ENCODE measurements around the gene PRR16.
"Not testable (repeated sequence)": the region's sequence is repeated elsewhere in the genome, so short reads cannot be mapped to it uniquely, and the experiment has no call there.

Gene PRR16

DNA sequence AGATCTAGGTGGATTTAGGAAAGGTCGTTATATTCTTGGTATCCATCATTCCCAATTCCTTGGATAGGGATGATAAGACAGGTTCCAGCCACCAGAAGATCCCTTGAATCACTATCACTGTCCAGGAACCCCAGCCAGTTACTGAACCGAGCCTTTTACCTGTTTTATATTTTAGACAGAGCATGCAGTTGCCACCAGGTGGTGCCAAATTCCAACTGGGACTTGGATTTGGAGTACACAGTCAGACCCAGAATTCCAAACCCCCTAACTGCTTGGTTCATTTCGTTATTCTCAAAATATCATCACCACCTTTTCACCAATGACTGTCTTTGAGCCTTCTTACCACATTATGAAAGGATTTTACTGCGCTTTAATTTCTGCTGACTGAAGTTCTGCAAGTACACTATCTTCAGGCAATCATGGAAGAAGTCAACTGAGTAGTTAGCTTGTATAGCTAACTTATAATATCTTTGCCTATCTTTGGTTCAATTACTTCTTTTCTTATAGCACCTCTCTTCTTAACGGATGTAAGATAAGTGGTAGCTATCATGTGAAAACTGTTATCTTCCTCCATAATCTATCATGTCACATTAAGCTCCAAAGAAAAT, 191.8 kb downstream of the PRR16 start:
- DNase-seq (ENCODE audit: low read depth in 2 of 2), result no peak

DNA sequence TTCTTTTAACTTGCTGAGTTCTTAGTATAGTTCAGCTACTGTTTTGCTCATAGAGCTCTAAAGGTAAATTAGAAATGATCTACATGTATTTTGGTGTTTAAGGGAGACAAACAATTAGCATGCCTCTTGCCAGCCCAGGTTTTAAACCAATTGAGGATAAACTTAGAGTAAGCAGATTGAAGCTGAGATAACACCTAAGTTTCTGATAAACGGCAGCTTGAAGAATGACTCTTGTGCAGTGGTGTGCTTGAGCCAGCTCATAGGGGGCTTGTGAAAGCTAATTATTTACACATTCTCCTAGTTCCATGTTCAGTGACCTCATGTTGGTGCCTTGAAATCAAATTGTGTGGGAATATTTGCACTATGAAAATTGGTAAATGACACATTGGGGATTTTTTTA, 193.0 kb downstream of the PRR16 start:
- no peak for DNase-seq (ENCODE audit: low read depth in 2 of 2)

DNA sequence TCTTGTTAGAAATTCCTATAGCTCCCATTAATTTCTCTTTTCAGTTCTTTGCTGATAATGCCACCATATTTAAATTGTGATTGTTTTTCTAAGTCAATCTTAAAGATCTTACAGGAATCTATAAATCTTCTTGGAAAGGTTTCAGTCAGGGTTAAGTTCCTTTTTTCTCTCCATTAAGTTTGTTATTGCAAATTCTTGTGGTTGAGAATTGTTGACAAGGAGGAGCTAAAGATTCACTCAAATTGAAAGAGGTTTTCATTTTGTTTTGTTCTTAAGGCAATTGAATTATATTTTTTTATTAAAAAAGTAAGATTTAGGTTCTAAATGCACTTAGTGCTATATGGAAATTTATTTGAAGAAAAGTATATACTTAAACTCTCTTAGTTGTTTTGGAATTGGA, 213.4 kb downstream of the PRR16 start:
- DNase-seq (ENCODE audit: low read depth in 2 of 2), result no peak

DNA sequence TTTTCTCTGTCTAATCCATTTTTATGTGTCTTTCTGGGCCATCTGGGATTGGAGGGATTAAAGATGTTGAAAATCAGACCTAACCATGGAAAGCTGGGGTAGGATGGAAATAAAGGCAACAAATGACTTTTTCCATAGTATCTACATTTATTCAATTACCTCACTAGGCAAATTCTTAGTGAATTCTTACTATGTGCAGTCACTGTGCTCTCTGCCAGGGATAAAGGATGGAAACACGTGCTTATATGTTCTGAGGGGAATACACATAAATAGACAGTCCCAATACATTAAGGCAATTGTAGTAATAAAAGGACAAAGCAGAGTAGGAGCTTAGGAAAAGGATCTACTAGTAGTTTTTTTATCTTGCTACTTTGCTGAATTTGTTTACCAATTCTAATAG, 214.2 kb downstream of the PRR16 start:
- no peak for DNase-seq (ENCODE audit: low read depth in 2 of 2)

DNA sequence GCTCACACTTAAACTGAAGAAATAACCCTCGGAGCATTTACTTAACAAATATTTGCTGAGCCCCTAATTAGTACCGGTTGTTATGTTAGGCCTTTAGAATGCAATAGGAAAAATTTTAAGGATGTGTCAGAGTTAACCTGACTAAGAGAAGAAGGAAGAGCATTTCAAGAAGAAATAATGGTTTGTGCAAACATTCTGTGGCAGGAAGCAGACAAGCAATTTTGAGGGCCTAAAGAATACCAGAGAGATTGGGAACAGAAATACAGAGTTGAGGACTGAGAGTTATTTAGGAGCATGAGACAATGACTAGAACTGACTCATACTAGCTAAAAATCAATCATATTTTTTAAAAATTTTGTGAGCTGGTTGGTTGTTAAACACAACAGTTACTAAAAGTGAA, 218.8 kb downstream of the PRR16 start:
- DNase-seq (ENCODE audit: low read depth in 2 of 2), result no peak

DNA sequence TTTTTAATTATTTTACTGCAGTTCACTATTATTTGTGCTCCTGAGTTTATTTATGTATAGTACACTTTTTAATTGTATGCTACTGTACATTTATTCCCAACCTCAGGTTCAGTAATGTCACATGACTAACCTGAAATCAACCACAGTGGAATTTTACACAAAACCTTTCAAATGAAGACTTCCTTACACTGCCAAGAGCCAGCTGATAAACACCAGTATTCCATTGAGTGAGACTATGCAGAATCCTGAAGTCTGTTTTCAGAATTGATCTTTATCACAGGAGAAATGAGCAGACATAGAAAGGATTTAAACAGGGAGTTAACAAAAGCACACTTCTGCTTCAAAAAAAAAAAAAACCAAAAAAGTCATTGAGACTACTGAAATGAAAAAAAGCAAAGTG, 219.5 kb downstream of the PRR16 start:
- no peak for DNase-seq (ENCODE audit: low read depth in 2 of 2)

DNA sequence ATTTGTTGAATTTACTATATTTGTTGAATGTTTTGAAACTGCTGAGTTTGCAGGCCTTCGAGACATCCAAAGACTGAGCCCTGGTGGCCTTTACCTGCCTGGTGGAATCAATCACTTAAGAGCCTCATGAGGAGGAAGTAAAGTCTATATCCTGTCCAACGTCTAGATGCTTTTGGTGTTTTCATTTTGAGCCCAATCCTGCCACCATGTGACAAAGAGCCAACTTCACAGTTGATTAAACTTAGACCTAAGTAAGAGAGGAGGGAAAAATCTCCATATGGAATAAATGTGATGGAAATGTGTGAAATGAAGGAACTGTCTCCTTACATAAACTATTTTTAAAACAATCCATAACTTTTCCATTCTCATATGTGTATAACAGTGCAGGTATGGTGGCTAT, 220.1 kb downstream of the PRR16 start:
- DNase-seq (ENCODE audit: low read depth in 2 of 2), result no peak

DNA sequence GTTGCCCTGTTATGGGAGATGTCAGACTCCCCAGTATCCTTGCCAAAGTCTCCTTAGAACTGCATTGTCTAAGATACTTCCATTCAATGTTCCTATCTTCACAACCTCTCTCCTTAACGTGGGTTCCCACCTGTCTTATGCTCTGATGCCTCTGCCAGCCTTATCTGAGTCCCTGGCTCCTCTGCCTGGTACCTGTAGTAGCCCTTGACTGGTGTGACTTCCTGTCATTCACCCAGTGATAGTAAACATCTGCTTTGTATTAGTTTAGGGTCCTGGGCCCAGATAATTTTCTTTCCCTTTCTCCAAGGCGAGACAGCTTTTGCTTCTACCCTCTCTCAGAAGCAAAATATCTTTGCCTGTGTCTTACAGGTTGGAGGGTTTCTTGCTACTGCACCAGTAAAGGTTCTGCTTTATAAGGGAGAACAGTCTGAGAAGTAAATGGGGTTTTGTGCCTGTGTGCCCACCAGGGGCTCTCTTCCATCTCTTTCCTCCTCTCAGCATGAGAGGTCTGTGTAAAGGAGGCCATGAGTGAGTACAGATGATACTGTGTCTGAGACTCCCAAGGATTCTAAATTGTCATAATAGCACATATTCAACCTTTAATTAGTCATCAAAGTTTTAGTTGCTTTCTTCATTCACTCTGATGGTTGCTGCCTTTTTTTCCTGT, 220.8 kb downstream of the PRR16 start:
- no peak for DNase-seq (ENCODE audit: low read depth in 2 of 2)

DNA sequence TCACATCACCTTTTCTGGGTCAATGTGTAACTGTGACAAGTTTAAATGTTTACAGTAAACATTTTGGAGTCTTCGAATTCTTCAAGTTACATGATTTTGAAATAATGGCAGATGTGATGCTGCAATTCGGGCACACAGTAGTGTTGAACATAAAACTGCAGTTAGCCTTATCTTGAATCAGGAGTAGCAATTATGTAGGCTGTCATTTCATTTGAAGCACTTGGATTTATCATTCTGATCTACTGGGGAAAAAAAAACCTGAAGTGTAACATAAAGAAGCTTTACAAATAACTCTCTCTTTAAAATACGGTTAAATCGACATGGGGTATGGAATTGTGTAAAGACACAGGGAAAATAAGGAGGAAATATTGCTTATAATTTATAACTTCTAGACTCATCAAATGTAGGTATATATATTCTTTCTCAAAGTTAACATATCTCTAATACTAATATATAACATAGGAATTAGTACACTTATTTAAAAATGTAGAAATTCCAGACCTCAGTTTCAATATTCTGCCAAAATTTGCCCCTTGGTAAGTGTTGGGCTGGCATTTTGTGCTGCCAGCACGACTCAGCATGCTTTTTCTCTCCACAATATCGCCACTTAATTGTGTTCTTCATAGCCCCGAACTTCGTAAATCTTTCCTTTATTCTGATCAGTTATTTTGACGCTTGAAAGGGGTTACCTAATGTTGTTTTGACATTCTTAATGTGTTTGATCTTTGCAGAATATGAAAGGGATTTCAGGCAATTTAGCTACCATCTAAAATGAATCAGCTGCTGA, 226.7 kb downstream of the PRR16 start:
- DNase-seq (ENCODE audit: low read depth in 2 of 2), result no peak

DNA sequence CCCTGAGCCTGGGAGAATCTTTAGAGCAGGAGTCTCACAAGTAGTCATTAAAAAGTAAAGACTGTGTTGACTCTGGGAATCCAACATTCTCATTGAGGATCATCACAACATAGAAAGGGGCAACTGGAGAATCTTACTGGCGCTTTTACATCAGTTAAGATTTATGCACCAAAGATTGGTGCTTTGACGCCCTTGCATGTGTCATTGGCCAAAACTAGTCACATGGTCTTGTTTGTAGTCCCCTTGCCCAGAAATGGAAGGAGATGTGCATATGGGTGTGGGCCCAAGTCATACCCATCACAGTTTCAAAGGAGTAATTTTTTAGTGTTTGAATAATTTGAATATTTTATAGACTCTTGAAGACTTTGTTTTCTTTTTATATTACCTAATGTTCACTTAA, 228.2 kb downstream of the PRR16 start:
- DNase-seq (ENCODE audit: low read depth in 2 of 2), result no peak

DNA sequence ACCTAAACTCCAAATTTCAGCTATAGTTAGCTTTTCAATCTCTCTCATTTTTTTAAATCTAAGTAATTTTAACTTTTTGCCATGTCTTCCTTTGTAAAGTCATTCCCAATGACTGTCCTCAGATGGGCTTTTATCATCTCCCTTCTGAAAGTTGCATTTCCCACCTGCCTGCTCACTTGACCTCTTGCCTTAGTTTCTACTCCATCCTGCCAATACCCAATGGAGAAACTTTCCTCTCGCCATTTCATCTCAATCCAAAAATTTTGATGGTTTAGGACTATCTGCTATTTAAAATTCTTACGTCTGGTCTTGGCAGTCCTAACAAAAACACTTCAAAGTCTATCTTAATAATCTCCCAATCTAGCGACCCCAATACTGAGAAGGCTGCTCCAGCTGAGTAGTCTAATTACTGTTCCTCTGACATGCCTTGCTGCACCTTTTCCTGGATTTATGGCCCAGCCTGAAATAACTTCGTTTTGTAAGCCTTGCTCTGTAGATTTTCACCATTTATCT, 231.3 kb downstream of the PRR16 start:
- no peak for DNase-seq (ENCODE audit: low read depth in 2 of 2)

DNA sequence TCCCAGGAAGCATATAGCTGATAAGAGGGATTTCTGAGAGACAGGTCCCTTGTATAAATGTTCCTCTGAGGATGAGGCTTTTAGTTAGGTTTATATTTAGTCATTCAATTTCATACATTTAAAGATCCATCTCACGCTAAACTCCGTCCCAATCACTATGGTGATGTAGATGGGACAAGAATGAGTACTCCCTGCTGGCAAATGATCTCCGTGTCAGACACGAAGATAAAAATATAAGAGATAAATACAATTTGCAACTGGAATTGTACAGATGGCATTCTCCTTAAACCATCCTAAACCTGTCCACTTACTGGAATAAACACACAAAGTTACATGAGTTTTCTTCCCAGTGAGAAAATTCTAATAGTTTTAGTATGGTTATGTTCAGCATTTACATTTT, 233.0 kb downstream of the PRR16 start:
- no peak for DNase-seq (ENCODE audit: low read depth in 2 of 2)

DNA sequence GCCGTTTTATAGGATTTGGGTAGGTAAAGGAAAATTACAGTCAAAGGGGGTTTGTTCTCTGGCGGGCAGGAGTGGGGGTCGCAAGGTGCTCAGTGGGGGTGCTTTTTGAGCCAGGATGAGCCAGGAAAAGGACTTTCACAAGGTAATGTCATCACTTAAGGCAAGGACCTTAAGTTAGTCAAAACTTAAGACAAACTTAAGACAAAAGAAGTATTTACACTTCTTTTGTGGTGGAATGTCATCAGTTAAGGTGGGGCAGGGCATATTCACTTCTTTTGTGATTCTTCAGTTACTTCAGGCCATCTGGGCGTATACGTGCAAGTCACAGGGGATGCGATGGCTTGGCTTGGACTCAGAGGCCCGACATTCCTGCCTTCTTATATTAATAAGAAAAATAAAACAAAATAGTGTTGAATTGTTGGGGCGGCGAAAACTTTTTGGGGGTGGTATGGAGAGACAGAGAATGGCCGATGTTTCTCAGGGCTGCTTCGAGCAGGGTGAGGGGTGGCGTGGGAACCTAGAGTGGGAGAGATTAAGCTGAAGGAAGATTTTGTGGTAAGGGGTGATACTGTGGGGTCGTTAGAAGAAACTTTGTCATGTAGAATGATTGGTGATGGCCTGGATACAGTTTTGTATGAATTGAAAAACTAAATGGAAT, 233.7 kb downstream of the PRR16 start:
- DNase-seq (ENCODE audit: low read depth in 2 of 2), result not testable (repeated sequence)

DNA sequence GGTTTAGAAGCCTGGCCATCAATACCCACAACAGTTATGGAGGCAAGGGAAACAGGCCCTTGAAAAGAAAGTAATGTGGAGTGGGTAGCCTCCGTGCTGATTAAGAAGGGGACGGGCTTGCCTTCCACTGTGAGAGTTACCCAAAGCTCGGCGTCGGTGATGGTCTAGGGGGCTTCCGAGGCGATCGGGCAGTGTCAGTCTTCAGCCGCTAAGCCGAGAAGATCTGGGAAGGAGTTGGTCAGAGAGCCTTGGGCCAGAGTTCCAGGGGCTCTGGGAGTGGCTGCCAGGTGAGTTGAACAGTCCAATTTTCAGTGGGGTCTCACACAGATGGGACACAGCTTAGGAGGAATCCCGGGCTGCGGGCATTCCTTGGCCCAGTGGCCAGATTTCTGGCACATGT, 236.6 kb downstream of the PRR16 start:
- DNase-seq (ENCODE audit: low read depth in 2 of 2), result not testable (repeated sequence)

DNA sequence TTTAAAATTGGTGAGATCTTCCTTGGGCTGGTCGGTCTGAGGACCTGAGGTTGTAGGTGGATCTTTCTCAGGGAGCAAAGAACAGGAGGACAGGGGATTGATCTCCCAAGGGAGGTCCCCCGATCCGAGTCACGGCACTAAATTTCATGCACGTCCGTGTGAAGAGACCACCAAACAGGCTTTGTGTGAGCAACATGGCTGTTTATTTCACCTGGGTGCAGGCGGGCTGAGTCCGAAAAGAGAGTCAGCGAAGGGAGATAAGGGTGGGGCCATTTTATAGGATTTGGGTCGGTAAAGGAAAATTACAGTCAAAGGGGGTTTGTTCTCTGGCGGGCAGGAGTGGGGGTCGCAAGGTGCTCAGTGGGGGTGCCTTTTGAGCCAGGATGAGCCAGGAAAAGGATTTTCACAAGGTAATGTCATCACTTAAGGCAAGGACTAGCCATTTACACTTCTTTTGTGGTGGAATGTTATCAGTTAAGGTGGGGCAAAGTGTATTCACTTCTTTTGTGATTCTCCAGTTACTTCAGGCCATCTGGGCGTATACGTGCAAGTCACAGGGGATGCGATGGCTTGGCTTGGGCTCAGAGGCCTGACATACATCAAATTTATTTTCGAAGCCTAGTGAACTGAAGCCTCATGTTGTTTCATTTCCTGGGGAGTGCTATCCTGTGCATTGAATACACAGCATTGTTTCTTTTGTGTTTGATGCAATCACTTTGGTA, 238.9 kb downstream of the PRR16 start:
- DNase-seq (ENCODE audit: low read depth in 2 of 2), result not testable (repeated sequence)

DNA sequence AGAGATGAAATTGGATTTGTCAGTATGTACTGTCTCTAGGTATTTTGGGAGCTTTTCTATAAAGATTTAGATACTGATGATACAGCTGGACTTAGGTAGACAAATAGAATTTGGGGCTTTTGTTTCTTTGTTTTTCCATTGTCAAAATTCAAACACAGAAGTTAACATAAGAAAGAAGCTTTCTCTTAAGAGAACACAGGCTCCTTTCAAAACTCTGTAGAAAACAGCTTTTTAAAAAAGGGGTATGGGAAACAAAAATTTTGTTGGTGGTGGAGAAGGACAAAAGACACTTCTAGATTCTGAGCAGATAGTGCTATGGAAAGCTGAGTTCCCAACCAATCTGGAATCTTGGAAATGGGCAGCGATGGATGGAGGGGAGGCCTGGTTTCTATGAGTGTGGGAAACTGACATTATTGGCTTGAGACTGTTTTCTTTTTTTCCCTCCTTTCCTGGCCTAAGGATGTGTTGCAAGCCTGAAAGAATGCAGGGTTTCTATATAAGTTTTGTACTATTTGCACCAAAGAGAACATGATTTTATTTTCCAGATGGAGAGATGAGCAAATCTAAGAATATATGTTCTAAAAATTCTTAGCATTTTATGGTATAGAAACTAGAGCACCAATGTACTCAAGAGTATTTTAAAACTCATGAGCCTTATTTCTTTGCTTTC, 240.0 kb downstream of the PRR16 start:
- DNase-seq (ENCODE audit: low read depth in 2 of 2), result no peak

DNA sequence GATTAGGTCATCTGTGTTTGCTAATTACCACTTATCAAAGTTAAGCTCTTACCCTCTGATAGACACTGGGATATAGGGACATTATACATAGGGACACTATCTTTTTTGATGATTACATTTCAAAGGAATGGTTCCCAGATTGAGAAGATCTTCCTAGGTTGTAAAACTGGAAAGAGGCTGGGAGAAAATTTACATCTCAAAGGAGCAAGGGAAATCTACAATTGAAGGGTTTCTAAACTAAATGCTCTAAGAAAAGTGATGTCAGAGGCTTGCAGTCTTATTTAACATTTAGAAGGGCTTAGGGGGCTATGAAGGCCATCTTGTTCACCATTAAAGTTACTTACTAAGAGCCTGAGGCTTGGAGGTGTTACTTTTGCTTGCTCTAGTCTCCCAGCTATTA, 242.8 kb downstream of the PRR16 start:
- no peak for DNase-seq (ENCODE audit: low read depth in 2 of 2)

DNA sequence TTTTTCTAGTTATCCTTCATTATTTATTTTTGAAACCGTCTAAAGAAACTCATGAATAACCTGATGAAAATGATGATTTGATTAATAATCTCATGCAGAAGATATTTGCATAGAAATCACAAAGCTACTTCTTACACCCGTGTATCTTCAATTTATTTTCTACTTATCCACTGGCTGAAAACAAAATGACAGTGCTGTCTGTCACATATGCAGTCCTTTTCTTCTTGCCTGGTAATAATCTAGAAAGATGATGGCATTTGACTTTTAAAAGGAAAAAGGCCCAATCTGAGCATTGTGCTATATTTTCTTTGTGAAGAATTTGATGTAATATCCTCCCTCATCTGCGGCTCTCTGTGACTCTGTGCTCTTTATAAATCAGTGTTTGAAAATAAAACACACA, 253.3 kb downstream of the PRR16 start:
- no peak for DNase-seq (ENCODE audit: low read depth in 2 of 2)

DNA sequence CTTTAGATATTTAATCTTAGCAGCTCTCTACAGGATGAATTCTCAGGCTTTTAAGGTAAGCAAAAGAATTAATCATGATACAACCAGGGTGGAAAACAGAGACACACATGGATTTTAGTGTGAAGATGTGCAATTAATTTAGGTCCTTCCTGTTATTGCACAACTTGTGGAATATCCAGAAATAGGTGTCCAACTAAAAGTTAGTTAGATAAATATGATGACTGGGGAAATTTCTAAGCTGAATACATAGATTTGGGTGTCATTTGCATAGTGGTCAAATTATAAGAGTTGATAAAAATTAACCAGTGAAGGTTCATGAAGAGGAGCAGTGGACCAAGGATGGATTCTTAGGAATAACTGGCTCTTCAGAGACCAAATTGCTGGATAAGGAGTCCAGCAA, 266.1 kb downstream of the PRR16 start:
- no peak for DNase-seq (ENCODE audit: low read depth in 2 of 2)

DNA sequence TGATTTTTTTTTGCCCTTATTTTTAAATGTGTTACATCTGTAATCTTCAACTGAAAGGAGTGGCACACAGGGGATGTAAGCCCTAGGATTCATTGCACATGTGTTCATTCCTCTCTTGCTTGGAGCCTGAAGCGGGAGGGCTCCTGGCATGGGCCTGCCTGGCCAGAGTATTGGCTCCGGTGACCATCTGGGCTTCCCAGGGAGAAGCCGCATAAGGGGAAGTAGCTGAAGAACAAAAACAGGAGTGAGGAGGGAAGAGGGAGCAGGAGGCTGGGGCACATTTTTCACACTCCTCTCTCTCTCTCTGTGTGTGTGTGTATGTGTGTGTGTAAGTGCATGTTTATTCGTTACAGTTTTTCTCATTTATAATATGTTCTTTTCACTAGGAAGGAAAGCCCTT, 269.9 kb downstream of the PRR16 start:
- no peak for DNase-seq (ENCODE audit: low read depth in 2 of 2)

DNA sequence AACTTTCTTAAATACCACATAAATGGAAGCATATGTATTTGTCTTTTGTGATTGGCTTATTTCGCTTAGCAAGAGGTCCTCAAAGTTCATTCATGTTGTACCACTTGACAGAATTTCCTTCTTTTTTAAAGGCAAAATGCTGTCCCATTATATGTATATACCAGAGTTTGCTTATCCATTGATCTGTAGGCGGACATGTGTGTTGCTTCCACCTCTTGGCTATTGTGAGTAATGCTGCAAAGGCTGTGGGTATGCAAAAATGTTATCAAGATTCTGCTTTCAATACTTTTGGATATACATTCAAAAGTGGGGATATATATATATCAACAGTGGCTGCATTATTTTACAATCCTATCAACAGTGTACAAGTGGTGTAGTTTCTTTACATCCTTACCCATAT, 271.0 kb downstream of the PRR16 start:
- no peak for DNase-seq (ENCODE audit: low read depth in 2 of 2)

All from stimulated activated CD8-positive, alpha-beta memory T cell treated with anti-CD3 and anti-CD28 coated beads, Interleukin-7, amount 100 ng/mL, for 4 hours (primary cell).